GM12878 (cell line): ENCODE data around the gene DNASE1L1. TPM values are rescaled to one million over a fixed set of nuclear protein-coding genes. Genes with fewer than 3 reads are reported as not detected.
"Not testable (repeated sequence)": the region's sequence is repeated elsewhere in the genome, so short reads cannot be mapped to it uniquely, and the experiment has no call there.

Experiments used
- ATAC-seq: fragments of 200-7000 bp; cut with Tn5 transposase; 3 replicates; pipeline ENCODE4 v1.9.1; 2020; ENCODE audit warnings: mild to moderate bottlenecking, moderate library complexity
- BruUV-seq: library from RNA; stranded (reverse); fragments of 400-500 nt; replicated peaks from 2 replicates; lab custom pipeline; 2021; lab: Mats Ljungman, UMichigan
- CTCF ChIA-PET: fragments of 300-600 bp; sonication (Branson Sonifier 250); formaldehyde crosslinking; extraction: SDS; loops from one replicate; lab custom pipeline; 2021; ENCODE audit warnings: inconsistent platforms; lab: Yijun Ruan, JAX
- POLR2A ChIA-PET: fragments of 350-600 bp; formaldehyde crosslinking; extraction: SDS; loops from one replicate; lab custom pipeline; 2021; ENCODE audit warnings: inconsistent platforms; lab: Charles Lee
- RAD21 ChIA-PET: fragments of 300-600 bp; sonication (Branson Sonifier 250); formaldehyde crosslinking; loops from one replicate; lab custom pipeline; 2023; ENCODE audit warnings: antibody characterized with exemption; ENCODE audit not compliant: unreplicated experiment; lab: Charles Lee
- SMC1A ChIA-PET: fragments of 300-600 bp; sonication (Branson Sonifier 250); formaldehyde crosslinking; loops from one replicate; lab custom pipeline; 2023; ENCODE audit not compliant: unreplicated experiment, uncharacterized antibody; lab: Charles Lee
- DNase-seq: peaks from one replicate; pipeline ENCODE4 v3.0.0-alpha.2; 2011; ENCODE audit warnings: low read depth, low spot score
- FAIRE-seq: peaks from 3 replicates; lab custom pipeline; 2011; peaks lifted over from hg19 to GRCh38; lab: Jason Lieb, UNC
- H2AFZ ChIP-seq: 2 replicates; pipeline ENCODE4 v1.6.0; 2011; ENCODE audit warnings: low read depth, low read length, control low read depth; ENCODE audit not compliant: control insufficient read depth
- H3K27ac ChIP-seq: 2 replicates; pipeline ENCODE4 v1.5.1; 2011; ENCODE audit warnings: control low read depth; ENCODE audit not compliant: control insufficient read depth, insufficient read depth
- H3K27me3 ChIP-seq, 2 experiments: replicated peaks in 1 of 2; 2 replicates each; pipeline versions ENCODE4 v1.6.0 to v1.6.1; 2011; ENCODE audit warnings: low read length in 1 of 2; ENCODE audit not compliant: control insufficient read depth in 2 of 2, insufficient read depth in 2 of 2
- H3K36me3 ChIP-seq, 2 experiments: 2 replicates each; pipeline ENCODE4 v1.5.1; 2011; ENCODE audit warnings: low read length in 1 of 2; ENCODE audit not compliant: control insufficient read depth in 2 of 2, insufficient read depth in 2 of 2
- H3K4me1 ChIP-seq: 2 replicates; pipeline ENCODE4 v1.6.1; 2011; ENCODE audit warnings: mild to moderate bottlenecking, low read length, moderate library complexity, mixed read lengths; ENCODE audit not compliant: control insufficient read depth, insufficient read depth
- H3K4me2 ChIP-seq: 2 replicates; pipeline ENCODE4 v1.6.0; 2011; ENCODE audit warnings: control low read depth; ENCODE audit not compliant: control insufficient read depth, insufficient read depth
- H3K4me3 ChIP-seq: fragments of 200-600 bp; sonication (generic); 2 replicates; pipeline ENCODE4 v1.5.1; 2016
- H3K79me2 ChIP-seq: 2 replicates; pipeline ENCODE4 v1.6.0; 2011; ENCODE audit warnings: low read length; ENCODE audit not compliant: control insufficient read depth, insufficient read depth
- H3K9ac ChIP-seq: 2 replicates; pipeline ENCODE4 v1.8.0; 2011; ENCODE audit warnings: low read length, control low read depth, mixed read lengths; ENCODE audit not compliant: control insufficient read depth, insufficient read depth
- H3K9me3 ChIP-seq: replicated peaks from 3 replicates; pipeline ENCODE4 v1.5.1; 2011; ENCODE audit warnings: mild to moderate bottlenecking, low read length; ENCODE audit not compliant: control insufficient read depth, insufficient read depth
- H4K20me1 ChIP-seq: 2 replicates; pipeline ENCODE4 v1.6.0; 2011; ENCODE audit not compliant: control insufficient read depth, insufficient read depth
- WGBS: methylation state at CpG from one replicate; pipeline ENCODE4 v1.1.6; 2016; ENCODE audit warnings: low lambda C conversion rate; ENCODE audit not compliant: insufficient replicate concordance, insufficient coverage; ENCODE audit errors: missing lambda C conversion rate; 5-methylcytosine and 5-hydroxymethylcytosine counted together
- in situ Hi-C: fragments of 300-500 bp; cut with MboI; formaldehyde crosslinking; loops from 9 replicates; pipeline ENCODE4 v1.14.3; 2018; ENCODE audit warnings: mixed read lengths
- intact Hi-C: fragments of 100-400 bp; cut with micrococcal nuclease; formaldehyde crosslinking; loops from one replicate; pipeline ENCODE4 v1.14.2; 2022; ENCODE audit not compliant: unreplicated experiment
- polyA plus RNA-seq, 11 experiments: library from polyadenylated mRNA; depleted of rRNA in 4 of 11; unstranded in 6 of 11; stranded (reverse) in 5 of 11; fragments of >200 nt; fragmentation: Nextera tagmentation in 4 of 11; fragmentation: Illumina TruSeq in 1 of 11; extraction: Ambion mirVana in 4 of 11; extraction: Trizol in 1 of 11; gene quantifications; 1 replicate in 1 of 11; 2 replicates in 10 of 11; pipeline versions ENCODE4 v1.2.1 to v1.2.3, GENCODE V29; 2011 to 2016; ENCODE audit warnings: inconsistent platforms in 2 of 11, missing spikeins in 2 of 11, low read depth in 1 of 11
- total RNA-seq, 4 experiments: library from RNA; depleted of rRNA in 3 of 4; stranded (reverse); fragments of >200 nt in 3 of 4; fragmentation: Illumina TruSeq in 1 of 4; extraction: Trizol in 1 of 4; gene quantifications; 2 replicates each; pipeline versions ENCODE4 v1.2.1 to v1.2.3, GENCODE V29; 2013 to 2021

DNASE1L1 gene
- total and polyA plus RNA-seq, 10 of the 15 experiments (the other 5 are each of a cell fraction or from before 2014, with no cell fraction given), result 0.60 to 22.7 (median 6.8) TPM

- DNase-seq, intact Hi-C loops, H3K4me3 ChIP-seq, in situ Hi-C loops, SMC1A ChIA-PET, H3K4me2 ChIP-seq, BruUV-seq, H3K4me1 ChIP-seq, H3K36me3 ChIP-seq, H3K79me2 ChIP-seq, H3K27me3 ChIP-seq, H3K9me3 ChIP-seq, H2AFZ ChIP-seq, H3K9ac ChIP-seq, H4K20me1 ChIP-seq, H3K27ac ChIP-seq, CTCF ChIA-PET, POLR2A ChIA-PET, RAD21 ChIA-PET: not testable (repeated sequence)
- WGBS, result no CpG with 5 or more reads among the region's 121 CpGs
- FAIRE-seq (peak; percentile 97), ATAC-seq (peak; percentile 75)
These were observed 19.0 kb downstream of the DNASE1L1 start for GRCh38 chrX:154389812-154390747.

GRCh38 chrX:154388649-154389048 is 20.4 kb downstream of the DNASE1L1 start:
- ATAC-seq (peak; percentile 53), FAIRE-seq (peak; percentile 97)
- DNase-seq, H2AFZ ChIP-seq, H3K4me1 ChIP-seq, CTCF ChIA-PET, H3K27ac ChIP-seq, H4K20me1 ChIP-seq, intact Hi-C loops, in situ Hi-C loops, H3K4me3 ChIP-seq, POLR2A ChIA-PET, H3K79me2 ChIP-seq, H3K4me2 ChIP-seq, H3K27me3 ChIP-seq, H3K9ac ChIP-seq, H3K9me3 ChIP-seq, RAD21 ChIA-PET, H3K36me3 ChIP-seq, BruUV-seq, SMC1A ChIA-PET: not testable (repeated sequence)
- no CpG with 5 or more reads among the region's 16 CpGs for WGBS

GRCh38 chrX:154388094-154388493 is 21.0 kb downstream of the DNASE1L1 start:
- H3K4me3 ChIP-seq, BruUV-seq, H3K27ac ChIP-seq, intact Hi-C loops, H3K4me1 ChIP-seq, SMC1A ChIA-PET, H3K9me3 ChIP-seq, in situ Hi-C loops, POLR2A ChIA-PET, DNase-seq, H2AFZ ChIP-seq, H3K27me3 ChIP-seq, H4K20me1 ChIP-seq, H3K4me2 ChIP-seq, CTCF ChIA-PET, RAD21 ChIA-PET, H3K79me2 ChIP-seq, H3K9ac ChIP-seq, H3K36me3 ChIP-seq: not testable (repeated sequence)
- WGBS, result no CpG with 5 or more reads among the region's 20 CpGs
- ATAC-seq (peak; percentile 57), FAIRE-seq (peak; percentile 99)
